ENCODE results near the gene DCUN1D4. TPM values are rescaled to one million over a fixed set of nuclear protein-coding genes. Genes with fewer than 3 reads are reported as not detected.
"Not testable (repeated sequence)": the region's sequence is repeated elsewhere in the genome, so short reads cannot be mapped to it uniquely, and the experiment has no call there.

DCUN1D4 gene
- total RNA-seq, 1 experiment from 2014 or later, result 26.2 TPM

DNA sequence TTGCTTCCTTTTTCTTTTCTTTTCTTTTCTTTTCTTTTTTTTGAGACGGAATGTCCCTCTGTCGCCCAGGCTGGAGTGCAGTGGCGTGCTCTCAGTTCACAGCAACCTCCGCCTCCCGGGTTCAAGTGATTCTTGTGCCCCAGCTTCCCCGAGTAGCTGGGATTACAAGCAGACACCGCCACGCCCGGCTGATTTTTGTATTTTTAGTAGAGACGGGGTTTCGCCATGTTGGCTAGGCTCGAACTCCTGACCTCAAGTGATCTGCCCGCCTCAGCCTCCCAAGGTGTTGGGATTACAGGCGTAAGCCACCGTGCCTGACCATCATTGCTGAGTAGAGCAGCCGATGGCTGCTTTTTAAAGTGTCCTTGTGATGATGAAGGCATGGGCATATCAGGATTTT is 50.4 kb downstream of the DCUN1D4 start:
- not testable (repeated sequence) for DNase-seq (ENCODE audit: low read depth)

DNA sequence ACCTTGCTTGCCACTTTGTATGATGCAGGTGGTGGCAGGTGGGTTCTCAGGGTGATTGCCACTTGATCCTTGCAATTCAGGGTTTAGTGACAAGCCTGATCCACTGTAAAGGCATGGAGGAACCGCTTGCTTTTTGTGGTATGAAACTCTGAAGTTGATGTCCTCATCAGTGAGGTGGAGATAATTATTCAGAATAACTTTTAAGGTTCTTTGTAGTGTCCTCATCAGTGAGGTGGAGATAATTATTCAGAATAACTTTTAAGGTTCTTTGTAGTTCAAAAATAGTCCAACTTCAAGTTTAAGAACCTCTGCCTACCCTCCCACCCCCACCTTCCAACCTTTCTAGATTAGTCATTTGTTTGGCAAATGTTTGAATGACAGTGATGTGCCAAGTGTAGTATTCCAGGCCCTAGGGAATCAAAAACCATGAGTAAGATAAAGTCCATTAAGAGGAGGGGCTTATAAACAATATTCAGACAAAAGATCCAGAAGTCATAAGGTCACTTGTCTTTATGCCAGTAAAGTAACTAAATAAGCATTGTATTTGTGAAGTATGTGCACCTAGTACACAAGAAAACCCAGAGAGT is 51.2 kb downstream of the DCUN1D4 start:
- peak; percentile 63 for DNase-seq (ENCODE audit: low read depth)

DNA sequence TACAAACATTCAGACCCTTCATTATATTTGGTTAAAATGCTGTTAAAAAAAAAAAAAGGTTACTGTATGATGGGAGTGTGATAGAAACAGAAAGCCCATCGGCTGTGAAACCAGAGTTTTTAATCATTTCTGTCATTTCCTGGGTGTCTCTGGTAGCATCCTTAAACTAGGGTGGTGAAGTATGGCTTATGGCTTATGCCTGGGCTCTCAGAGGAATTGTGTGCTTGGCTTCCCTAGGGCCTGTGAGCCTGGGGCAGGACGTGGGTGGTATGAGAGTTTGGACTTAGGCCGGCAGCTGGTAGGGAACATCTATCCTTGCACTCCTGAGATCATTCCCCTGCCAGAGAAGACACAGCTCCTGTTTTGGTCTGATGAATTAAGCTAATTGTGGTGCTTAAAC is 52.2 kb downstream of the DCUN1D4 start:
- DNase-seq (ENCODE audit: low read depth), result peak; percentile 35

DNA sequence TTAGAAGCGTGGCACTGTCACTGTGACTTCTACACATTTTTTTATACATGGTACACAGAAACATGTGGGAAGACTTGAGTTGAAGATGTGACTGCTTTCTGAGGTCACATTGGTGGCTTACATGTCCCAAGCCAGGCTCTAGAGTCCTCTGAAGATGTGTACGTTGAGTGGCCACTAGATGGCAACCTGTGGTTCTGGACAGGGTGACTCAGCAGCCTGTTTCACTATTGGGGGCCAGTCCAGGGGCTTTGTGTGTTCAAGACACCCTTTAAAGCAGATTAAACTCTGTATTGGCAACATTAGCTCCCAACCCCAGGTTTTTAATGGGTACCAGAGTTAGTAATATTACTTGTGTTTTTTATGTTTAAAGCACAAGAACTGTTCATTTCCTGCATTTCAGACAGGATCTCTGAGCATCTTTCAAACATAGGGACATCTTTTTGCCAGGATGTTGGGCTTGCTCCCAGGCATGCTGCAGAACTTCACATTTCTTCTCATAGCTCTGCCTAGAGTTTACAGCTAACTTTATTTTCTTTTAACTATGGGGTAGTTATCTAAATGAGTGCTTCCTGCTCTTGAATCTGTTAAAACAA is 53.0 kb downstream of the DCUN1D4 start:
- DNase-seq (ENCODE audit: low read depth), result peak; percentile 66

DNA sequence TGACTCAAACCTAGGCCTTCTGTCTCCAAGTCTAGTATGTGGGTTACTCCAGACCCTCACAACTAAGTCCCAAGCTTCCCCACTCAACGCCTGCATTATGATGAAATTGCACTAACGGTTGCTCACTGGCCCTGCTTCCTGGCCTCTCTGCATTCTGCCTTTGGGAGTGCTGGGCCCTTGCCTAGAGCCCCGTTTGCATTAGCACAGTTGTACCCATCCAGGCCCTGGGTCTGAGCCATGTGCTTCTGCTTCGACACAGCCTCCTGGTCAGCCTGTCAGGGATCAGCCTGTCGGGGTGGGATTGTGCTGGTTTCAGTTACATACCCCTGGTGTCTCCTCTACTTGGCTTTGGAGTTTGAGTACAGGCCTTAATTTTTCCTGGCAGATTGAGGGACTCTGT is 58.4 kb downstream of the DCUN1D4 start:
- no peak for DNase-seq (ENCODE audit: low read depth)

DNA sequence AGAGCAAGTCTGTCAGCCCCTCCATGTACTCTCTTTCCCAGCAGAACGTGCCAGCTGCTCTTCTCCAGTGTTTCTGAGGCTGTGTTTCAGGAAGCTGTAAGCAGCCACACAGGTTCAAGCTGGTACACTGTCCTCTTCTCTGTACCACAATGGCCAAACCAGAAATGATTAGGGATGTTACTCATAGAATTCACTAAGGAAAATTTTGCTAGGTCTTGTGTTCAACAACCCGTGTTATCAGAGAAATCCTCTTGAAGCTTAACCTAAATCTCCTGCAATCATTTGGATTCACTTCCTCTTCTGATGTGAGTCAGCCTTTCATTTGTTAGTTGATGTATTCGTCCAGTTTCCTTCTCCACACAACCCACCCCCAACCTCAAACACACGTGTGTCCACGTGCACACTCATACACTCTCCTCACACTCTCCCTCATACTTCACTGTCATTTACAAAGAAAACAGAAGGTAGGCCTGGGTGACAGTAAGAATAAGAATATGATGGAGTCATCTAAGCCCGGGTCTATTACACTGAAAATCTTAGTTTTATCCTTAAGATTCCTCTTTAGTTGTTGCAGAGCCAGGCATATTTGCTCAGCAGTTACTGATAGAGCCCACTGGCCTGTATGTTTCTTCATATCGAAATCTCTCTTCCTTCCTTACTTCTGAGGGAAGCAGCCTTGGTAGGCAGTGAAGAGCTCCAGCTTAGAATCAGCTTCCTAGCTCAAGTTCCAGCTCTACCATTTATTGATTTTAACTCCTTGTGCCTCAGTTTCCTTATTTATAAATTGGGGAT is 63.4 kb downstream of the DCUN1D4 start:
- DNase-seq (ENCODE audit: low read depth), result no peak

DNA sequence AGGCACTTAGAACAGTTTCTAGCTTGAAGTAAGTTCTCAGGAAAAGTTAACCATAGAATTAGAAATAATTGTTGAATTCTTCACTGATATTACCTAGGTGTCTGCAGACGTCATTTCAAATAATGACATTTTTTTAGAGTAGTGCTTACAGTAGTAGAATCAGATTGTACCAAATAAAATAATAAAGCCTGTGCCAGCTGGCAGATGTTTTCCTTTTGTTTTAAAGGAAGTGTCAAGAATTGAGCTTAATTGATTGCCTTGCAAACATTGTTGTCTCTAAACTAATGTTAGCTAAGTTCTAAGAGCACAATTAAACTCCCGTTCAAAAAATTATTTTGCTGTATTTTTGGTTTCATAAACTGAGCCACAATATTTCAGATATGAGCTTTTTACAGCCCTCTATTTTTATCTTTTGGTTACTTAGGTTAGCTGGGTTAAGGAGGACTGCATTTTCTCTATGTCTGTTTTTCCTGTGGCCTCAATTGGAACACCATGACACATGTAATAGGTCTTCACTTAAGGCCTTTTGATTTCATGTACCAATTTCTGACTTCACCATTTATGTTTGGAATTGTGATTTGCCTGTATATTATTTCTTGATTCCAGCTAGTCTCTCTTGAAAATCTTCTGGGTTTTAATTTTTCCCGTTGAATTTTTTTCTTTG is 64.2 kb downstream of the DCUN1D4 start:
- DNase-seq (ENCODE audit: low read depth), result no peak

DNA sequence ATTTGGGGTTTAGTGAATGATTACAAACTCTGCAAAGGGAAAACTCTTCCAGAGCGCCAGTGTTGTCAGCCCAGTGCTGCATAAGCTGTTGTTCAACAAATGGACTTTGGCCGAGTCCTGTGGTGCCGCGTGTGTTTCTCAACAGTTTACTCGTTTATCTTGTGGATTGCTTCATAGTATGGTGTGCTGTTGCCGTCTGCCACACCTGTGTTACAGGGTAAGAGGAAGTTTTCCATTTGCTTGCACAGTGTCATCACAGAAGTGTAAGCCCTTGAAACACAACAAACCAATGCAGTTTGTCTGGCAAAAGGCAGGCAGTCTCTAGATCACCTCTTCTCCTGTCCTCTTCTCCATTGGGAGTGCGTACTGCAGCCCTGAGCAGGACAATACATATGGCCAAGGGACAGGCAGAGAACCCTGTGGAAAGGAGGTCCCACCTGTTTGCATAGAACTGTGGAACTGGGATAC is 66.3 kb downstream of the DCUN1D4 start:
- DNase-seq (ENCODE audit: low read depth), result no peak

DNA sequence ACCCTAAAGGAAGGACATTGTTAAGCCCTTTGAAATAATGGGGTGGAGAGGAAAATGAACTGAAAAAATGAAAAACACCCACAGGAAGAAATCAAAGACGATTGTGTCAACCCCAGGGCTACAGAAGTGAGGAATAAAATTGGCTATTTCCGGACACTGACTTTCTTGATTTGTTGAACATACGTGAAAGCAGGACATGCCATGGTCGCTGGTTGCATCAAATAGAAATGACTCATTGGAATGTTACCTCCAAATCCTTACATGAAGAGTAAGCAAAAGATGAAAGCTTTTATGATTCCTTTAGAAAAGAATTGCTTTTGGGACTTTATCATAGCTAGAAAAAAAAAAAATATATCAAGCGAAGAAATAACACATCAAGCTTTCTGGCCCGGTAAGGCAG is 75.3 kb downstream of the DCUN1D4 start:
- no peak for DNase-seq (ENCODE audit: low read depth)

DNA sequence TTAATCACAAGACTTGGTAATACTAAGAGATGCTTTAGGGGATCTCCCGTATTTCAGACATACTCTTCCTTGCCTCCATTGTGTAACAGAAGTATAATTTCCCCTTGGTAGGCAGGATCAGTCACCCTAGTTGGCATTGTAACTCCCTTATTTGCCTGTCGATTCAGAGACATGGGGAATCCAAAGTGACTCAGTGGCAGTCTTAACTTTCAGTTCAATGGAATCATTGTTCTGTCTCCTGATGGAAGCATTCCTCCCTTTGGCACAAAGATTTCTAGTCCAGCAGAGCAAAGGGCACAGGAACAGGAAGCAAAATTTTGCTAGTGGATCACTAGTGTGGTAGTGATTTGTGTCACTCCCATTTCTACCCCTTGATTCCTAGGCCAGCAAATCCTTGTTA is 80.4 kb downstream of the DCUN1D4 start:
- no peak for DNase-seq (ENCODE audit: low read depth)

DNA sequence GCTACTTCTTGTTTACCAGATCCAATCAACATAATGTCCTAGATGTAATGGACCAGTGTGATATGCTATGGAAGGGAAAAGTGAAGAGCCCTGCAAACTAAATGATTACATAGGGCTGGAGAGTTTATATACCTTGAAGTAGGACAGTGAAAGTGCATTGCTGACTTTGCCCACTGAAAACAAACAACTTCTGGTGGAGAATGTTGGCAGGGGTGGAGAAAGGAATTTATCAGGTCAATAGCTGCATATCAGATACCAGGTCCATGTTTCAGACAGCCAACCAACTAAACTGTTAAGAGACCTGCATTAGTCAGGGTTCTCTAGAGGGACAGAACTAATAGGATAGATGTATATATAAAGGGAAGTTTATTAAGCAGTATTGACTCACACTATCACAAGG is 82.4 kb downstream of the DCUN1D4 start:
- no peak for DNase-seq (ENCODE audit: low read depth)

DNA sequence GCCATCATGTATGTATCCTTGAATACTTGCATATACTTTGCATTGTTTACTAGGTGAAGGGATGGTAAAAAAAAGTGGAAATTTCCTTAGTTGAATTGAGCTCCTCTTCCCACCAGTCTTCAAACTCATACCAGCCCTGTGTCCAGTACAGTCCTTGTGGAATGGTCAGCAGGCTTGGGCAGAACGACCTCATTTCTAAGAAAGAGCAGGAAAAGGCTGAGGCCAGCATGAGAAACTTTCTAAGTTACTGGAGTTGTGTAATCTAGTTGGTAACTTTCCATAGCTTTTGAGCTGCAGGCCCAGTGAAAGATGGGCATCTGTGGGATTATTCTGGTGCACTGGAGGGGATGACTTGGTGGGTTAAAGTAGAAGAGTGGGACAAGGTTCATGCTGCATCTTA is 87.6 kb downstream of the DCUN1D4 start:
- DNase-seq (ENCODE audit: low read depth), result no peak

DNA sequence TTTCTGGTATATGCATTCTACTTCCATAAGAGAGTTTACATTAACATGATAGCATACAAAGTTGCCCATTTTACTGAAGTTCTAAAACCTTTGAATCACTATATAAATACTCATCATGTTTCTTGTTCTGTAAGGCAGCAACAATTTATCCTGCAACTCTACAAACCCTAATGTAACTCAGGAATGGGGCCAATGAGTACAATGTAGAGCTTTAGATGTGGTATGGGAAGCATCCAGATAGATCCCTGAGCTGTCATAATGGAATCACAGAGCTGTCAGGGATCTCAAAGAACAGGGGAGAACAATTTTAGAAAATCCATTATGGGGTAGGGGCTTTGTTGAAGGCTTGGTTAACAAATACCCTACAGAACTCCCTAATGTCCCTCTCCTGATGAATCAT is 88.5 kb downstream of the DCUN1D4 start:
- DNase-seq (ENCODE audit: low read depth), result peak; percentile 12

DNA sequence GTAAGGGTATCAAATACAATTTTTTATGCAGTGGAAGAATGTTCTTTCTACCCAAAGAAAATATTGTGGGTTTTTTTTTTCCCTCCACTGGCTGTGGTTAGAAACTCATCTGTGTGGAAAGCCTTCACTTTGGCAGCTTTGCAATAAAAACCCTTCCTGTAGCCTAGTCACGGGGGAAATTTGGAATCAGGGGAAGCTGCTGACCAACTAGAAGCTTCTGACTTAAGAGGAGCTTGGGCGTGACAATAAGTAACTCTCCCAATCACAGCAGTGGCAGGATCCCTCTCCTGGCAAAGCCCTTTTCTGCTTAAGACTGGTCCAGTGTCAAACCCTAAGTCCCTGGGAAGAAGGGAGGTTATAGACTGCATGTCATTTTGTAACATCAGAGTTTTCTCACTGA is 89.3 kb downstream of the DCUN1D4 start:
- peak; percentile 89 for DNase-seq (ENCODE audit: low read depth)

DNA sequence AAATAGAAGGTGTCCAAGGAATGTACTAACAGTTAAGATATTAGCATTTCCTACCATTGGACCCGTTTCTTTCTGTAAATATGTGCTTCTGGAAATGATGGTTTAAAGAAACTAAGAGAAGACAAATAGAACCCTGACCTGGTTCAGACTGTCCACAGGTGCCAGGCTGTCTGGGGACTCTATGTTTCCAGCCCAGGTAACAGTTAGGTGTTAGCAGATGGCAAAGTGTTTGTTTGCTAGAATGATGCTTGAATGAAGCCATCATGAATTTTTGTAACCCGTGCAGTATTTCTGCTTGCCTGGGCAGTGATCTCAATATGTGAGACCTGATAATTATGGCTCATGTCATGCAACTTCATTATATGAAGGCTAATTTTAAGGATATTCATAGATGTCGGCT is 89.7 kb downstream of the DCUN1D4 start:
- DNase-seq (ENCODE audit: low read depth), result no peak

DNA sequence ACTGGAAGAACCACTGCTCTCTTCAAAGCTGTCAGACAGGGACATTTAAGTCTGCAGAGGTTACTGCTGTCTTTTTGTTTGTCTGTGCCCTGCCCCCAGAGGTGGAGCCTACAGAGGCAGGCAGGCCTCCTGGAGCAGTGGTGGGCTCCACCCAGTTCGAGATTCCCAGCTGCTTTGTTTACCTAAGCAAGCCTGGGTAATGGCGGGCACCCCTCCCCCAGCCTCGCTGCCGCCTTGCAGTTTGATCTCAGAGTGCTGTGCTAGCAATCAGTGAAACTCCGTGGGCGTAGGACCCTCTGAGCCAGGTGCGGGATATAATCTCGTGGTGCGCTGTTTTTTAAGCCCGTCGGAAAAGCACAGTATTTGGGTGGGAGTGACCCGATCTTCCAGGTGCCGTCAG is 97.5 kb downstream of the DCUN1D4 start:
- not testable (repeated sequence) for DNase-seq (ENCODE audit: low read depth)

DNA sequence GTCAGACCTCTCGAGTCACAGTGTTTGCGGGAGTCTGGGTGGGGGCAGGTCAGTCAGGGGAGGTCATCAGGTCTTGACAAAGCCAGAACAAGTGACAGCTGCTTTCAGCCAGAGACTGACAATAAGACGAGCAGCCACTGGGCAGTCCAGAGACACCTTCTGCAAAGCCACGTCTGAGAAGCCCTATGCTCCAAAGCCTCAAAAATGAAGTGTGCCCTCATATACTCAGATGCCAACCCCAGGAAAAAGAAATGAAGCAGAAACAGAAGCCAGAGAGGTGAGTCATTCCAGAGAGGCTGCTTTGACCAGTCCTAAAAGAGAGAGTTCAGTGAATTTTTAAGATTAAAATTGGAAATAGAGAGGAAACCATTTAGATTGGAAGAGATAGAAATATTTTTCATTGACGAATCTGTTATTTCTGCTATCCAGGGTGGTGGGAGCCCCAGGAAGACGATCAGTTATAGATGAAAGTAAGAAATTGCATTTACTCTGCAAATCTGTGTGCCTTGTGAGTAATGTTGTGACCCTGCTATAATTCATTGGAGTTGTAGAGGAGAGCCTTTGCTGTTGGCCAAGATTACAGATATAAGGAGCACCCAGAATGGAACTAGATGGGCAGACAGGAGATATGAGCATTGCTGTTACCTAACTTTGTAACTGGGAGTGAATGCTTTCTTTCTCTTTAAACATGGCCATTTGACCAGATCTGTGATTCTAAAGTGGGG is 99.3 kb downstream of the DCUN1D4 start:
- DNase-seq (ENCODE audit: low read depth), result peak; percentile 71

DNA sequence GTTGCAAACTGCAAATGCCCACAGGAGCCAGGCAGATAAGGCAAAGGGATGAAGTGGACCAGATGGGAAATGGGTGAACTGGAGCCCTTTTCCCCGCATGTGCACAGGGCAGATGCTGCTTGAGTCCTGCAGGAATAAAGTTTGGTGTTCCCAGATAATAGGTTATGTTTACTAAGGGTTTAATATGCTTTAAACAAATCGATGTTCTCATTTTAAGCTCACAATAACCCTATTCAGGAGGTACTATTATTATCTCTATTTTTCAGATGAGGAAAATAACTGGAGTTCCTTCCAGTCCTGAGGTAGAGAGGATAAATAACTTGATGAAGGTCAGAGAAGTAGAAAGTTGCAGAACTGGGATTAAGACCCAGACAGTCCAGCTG is 99.9 kb downstream of the DCUN1D4 start:
- no peak for DNase-seq (ENCODE audit: low read depth)

DNA sequence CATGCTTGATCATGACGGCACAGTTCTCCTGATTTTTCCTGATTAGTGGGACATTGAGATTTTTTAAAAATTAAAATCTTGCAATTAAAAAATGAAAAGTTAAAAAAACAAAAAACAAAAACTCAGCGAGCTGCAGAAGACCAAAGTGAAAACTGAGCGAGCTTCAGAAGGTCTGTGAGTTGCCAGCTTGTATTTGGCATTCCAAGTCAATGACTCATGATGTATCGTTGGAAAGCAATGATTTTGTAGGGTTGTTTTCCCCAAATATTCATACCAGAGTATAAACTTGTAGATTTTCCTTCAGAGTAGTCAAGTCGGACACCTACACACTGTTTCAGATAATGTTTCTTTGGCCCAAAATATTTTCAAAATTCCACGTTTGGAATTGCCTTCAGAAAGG is 100.3 kb downstream of the DCUN1D4 start:
- peak; percentile 61 for DNase-seq (ENCODE audit: low read depth)

DNA sequence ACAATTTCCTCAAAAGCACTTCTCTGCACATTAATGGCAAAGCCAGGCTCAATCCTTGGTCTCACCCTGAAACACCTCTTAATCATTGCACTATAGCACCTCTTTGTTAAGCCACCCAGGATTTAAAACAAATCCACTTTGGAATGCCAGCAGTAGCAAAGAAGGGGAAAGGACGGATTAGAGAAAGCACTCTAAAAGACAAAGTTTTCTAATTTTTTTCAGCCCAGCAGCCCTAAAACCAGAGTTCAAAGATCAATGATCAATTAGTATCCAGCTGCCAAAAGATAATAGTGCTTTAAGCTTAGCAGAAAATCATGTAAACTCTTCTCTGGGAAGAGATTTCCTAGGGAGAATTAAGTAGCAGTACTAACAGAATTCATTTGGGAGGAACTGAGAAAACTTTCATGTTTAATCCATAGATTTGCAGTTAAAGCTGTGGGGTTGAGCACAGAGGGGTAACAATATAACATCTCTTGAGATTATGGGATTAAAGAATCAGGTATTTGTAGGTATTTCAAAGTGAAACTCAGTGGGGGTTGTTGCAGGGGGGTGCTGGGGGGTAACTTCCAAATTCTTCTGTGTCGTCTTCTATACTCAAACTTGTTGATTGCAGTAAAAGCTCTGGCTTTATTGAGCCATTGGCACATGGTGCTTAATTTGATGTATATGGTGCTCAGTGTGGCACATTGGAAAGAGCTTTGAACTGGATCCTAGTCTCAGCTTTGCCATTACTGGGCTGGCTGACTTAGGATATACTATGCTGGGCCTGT is 115.4 kb downstream of the DCUN1D4 start:
- DNase-seq (ENCODE audit: low read depth), result no peak

DNA sequence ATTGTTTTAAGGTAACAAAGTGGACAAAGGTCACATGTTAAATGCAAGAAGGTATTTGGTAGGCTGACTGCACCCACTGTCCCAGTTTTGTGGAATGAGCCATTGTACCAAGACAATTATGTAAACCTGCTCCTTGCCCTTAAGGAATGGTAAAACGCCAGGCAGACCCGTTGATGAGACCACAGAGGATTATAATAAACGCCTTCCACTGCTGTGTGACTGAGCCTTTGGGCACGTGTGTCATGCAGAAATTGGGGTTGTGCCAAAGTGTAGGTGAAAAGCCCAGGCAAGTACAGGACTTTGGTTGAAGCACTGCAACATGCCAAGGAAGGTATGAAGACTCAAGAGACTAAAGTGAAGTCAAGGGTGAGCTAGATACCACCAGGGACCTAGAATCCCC is 117.5 kb downstream of the DCUN1D4 start:
- no peak for DNase-seq (ENCODE audit: low read depth)

Measured in LHCN-M2 (cell line).